ENCODE measurements around the gene CD248.
"Not testable (repeated sequence)": the region's sequence is repeated elsewhere in the genome, so short reads cannot be mapped to it uniquely, and the experiment has no call there.

CD248 gene

GRCh38 chr11:66316849-66317251 lies at the start of gene CD248:
Gene CD248 (minus strand): TSS chr11:66317044. CDS start chr11:66317027, 17 bp downstream.
- no peak for DNase-seq

GRCh38 chr11:66365711-66366619 lies 49.1 kb upstream of the CD248 start:
- no peak for DNase-seq

GRCh38 chr11:66365166-66365565 lies 48.3 kb upstream of the CD248 start:
- no peak for DNase-seq

- peak; percentile 90 for DNase-seq
Observed at GRCh38 chr11:66363805-66364535, 47.1 kb upstream of the CD248 start.

- no peak for DNase-seq
Observed at GRCh38 chr11:66363187-66363601, 46.4 kb upstream of the CD248 start.

- DNase-seq = no peak
Observed at GRCh38 chr11:66362481-66363147, 45.8 kb upstream of the CD248 start.

- no peak for DNase-seq
Observed at GRCh38 chr11:66361502-66361941, 44.7 kb upstream of the CD248 start.

- no peak for DNase-seq
Observed at GRCh38 chr11:66360406-66361073, 43.7 kb upstream of the CD248 start.

- no peak for DNase-seq
Observed at GRCh38 chr11:66359662-66360087, 42.8 kb upstream of the CD248 start.

GRCh38 chr11:66350560-66351235 lies 33.9 kb upstream of the CD248 start:
- not testable (repeated sequence) for DNase-seq

GRCh38 chr11:66349084-66349386 lies 32.2 kb upstream of the CD248 start:
- DNase-seq = no peak

GRCh38 chr11:66347425-66348276 lies 30.8 kb upstream of the CD248 start, which contains the start of gene B4GAT1:
Gene B4GAT1 (minus strand): TSS chr11:66347629. CDS start chr11:66347545, 84 bp downstream.
- peak; percentile 91 for DNase-seq

GRCh38 chr11:66346476-66347424 lies 29.9 kb upstream of the CD248 start:
- no peak for DNase-seq

- DNase-seq = no peak
Observed at GRCh38 chr11:66345316-66345649, 28.4 kb upstream of the CD248 start.

- peak; percentile 99 for DNase-seq
Observed at GRCh38 chr11:66344550-66345315, 27.9 kb upstream of the CD248 start, which contains the start of gene BRMS1. Gene BRMS1 (minus strand): TSS chr11:66345104. CDS start chr11:66342234, 2,870 bp downstream.

GRCh38 chr11:66343176-66343575 lies 26.3 kb upstream of the CD248 start:
- no peak for DNase-seq

- no peak for DNase-seq
Observed at GRCh38 chr11:66341502-66342126, 24.8 kb upstream of the CD248 start.
